ENCODE measurements around the gene WNK1.

The WNK1 gene

GRCh38 chr12:896031-896430 lies 143.7 kb downstream of the WNK1 start:
- H3K27ac ChIP-seq = peak overlapping the region in 1 of 21 experiments; percentile 2
- H3K4me3 ChIP-seq = no peak overlapping the region

GRCh38 chr12:897386-897785 lies 145.0 kb downstream of the WNK1 start:
- H3K4me3 ChIP-seq = no peak overlapping the region
- H3K27ac ChIP-seq = no peak overlapping the region

- H3K27ac ChIP-seq = no peak overlapping the region
- no peak overlapping the region for H3K4me3 ChIP-seq
These were observed 150.2 kb downstream of the WNK1 start for GRCh38 chr12:902581-902980.

GRCh38 chr12:903055-903454 lies 150.7 kb downstream of the WNK1 start:
- H3K27ac ChIP-seq = peak overlapping the region in 1 of 21 experiments; percentile 7
- no peak overlapping the region for H3K4me3 ChIP-seq

- Histone ChIP-seq H3K27ac (peak overlapping the region in 1 of 21 experiments; percentile 4), H3K4me3 (no peak overlapping the region)
These were observed 151.6 kb downstream of the WNK1 start for GRCh38 chr12:904010-904414.

GRCh38 chr12:905261-906031 lies 153.1 kb downstream of the WNK1 start:
- no peak overlapping the region for H3K4me3 ChIP-seq
- peak overlapping the region in 1 of 21 experiments; percentile 8 for H3K27ac ChIP-seq

GRCh38 chr12:906062-906585 lies 153.7 kb downstream of the WNK1 start:
- H3K4me3 ChIP-seq = no peak overlapping the region
- H3K27ac ChIP-seq = peak overlapping the region in 1 of 21 experiments; percentile 8

GRCh38 chr12:907413-908185 lies 155.2 kb downstream of the WNK1 start:
- Histone ChIP-seq H3K4me3 (no peak overlapping the region), H3K27ac (no peak overlapping the region)

GRCh38 chr12:909861-910260 lies 157.5 kb downstream of the WNK1 start:
- no peak overlapping the region for H3K27ac ChIP-seq

GRCh38 chr12:910416-910815 lies 158.0 kb downstream of the WNK1 start:
- Histone ChIP-seq H3K27ac (no peak overlapping the region), H3K4me3 (no peak overlapping the region)

More at GRCh38 chr12:909861-910260, 157.5 kb downstream of the WNK1 start:
- no peak overlapping the region for H3K4me3 ChIP-seq

GRCh38 chr12:911191-911826 lies 158.9 kb downstream of the WNK1 start:
- Histone ChIP-seq H3K27ac (no peak overlapping the region), H3K4me3 (no peak overlapping the region)

- H3K27ac ChIP-seq = no peak overlapping the region
- no peak overlapping the region for H3K4me3 ChIP-seq
These were observed 160.3 kb downstream of the WNK1 start for GRCh38 chr12:912466-913235.

- Histone ChIP-seq H3K4me3 (no peak overlapping the region), H3K27ac (peak overlapping the region in 2 of 21 experiments; percentile 15 to 26)
These were observed 161.7 kb downstream of the WNK1 start for GRCh38 chr12:913919-914698.

GRCh38 chr12:915090-915489 lies 162.7 kb downstream of the WNK1 start:
- Histone ChIP-seq H3K4me3 (no peak overlapping the region), H3K27ac (peak overlapping the region in 3 of 21 experiments; percentile 12 to 26 (median 23))

- Histone ChIP-seq H3K27ac (no peak overlapping the region), H3K4me3 (no peak overlapping the region)
These were observed 163.9 kb downstream of the WNK1 start for GRCh38 chr12:916240-916639.

- Histone ChIP-seq H3K4me3 (no peak overlapping the region), H3K27ac (no peak overlapping the region)
These were observed 164.5 kb downstream of the WNK1 start for GRCh38 chr12:916712-917445.

GRCh38 chr12:920676-921075 lies 168.3 kb downstream of the WNK1 start:
- H3K4me3 ChIP-seq = no peak overlapping the region
- no peak overlapping the region for H3K27ac ChIP-seq

- H3K4me3 ChIP-seq = no peak overlapping the region
- no peak overlapping the region for H3K27ac ChIP-seq
These were observed 169.9 kb downstream of the WNK1 start for GRCh38 chr12:922285-922684.

Data from skin epidermis (tissue), 12 donors.